GM21529 (cell line): Measurements from ENCODE around the gene BAG5.

Experiments
- ATAC-seq: cut with Tn5 transposase; IDR thresholded peaks from one replicate; pipeline ENCODE4 v1.9.1; 2021; ENCODE audit not compliant: unreplicated experiment

Gene BAG5

GRCh38 chr14:103563844-103564505 lies 1.5 kb upstream of the BAG5 start:
- no peak for ATAC-seq

DNA sequence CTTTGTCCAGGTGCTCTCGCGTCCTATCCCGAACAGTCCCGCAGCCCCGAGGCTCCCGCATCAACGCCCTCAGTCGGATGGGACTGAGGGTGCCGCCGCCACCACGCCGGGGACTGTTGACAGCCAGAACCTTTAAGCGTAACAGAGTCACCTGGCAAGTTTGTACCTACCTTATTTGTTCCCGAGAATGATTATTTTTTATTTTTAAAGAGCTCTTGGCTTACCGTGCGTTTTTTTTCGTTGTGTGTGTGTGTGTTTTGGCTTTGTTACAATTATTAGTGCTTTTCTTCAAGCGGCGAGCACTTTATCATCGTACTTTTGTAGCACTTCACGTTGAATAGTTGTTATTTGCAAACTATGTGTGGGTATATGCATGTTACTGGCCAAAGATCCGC lies 766 bp upstream of the BAG5 start:
- no peak for ATAC-seq

- peak; percentile 33 for ATAC-seq
These were observed 353 bp downstream of the BAG5 start for GRCh38 chr14:103562179-103562428.

DNA sequence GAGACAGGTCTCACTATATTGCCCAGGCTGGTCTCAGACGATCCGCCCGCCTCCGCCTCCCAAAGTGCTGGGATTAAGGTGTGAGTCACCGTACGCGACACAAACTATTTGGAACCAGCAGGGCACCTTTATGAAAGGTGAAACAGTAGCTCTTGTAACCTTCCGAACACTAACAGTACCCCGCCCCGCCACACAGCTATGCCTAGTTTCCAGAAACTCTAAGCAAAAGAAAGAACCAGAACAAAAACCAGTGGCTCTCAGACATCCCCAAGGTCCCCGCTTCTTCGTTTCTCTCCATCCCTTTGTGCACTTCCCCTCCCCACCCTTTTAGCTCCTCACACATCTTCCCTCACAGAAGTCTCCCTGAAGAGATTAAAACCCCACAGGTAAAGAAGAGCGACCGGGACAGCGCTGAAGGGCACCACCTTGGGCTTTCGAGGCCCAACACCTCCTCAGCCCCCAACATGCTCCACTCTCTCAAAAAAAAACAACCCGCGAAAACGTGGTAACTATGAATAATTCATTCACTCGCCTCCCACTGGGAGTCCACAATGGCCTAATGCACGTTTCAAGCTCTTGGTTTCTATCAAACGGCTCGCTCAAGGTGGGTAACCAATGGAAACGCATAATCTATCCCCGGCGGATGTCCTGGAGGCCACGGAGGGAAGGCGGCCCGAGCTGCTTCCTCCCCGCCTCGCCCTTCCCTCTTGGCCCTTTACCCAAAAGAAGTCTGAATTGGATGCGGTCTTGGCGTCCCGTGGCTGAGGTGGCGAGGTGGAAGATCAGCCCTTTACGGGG lies 877 bp downstream of the BAG5 start:
- ATAC-seq, result peak; percentile 35

DNA sequence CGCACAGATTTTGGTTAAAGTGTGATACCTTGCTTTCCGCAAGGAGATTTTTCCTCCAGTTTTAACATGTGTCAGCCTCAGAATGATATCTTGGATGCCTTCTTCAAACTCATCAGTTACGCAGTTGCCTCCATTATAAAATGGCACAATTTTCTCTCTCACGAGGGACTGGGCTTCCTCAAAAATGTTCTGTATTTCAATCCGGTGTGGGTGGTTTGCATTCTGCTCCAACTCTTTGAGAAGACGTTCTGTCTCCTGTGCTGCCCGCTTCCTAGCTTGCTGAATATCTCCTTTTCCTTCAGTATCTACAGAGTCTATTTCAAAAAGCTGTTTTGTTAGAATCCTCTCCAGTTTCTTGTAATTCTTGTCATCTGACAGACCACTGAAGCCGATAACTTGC lies 1.8 kb downstream of the BAG5 start:
- ATAC-seq, result no peak

GRCh38 chr14:103559766-103560165 lies 2.7 kb downstream of the BAG5 start:
- no peak for ATAC-seq

- ATAC-seq, result no peak
These were observed 4.2 kb downstream of the BAG5 start for GRCh38 chr14:103558071-103558882.

DNA sequence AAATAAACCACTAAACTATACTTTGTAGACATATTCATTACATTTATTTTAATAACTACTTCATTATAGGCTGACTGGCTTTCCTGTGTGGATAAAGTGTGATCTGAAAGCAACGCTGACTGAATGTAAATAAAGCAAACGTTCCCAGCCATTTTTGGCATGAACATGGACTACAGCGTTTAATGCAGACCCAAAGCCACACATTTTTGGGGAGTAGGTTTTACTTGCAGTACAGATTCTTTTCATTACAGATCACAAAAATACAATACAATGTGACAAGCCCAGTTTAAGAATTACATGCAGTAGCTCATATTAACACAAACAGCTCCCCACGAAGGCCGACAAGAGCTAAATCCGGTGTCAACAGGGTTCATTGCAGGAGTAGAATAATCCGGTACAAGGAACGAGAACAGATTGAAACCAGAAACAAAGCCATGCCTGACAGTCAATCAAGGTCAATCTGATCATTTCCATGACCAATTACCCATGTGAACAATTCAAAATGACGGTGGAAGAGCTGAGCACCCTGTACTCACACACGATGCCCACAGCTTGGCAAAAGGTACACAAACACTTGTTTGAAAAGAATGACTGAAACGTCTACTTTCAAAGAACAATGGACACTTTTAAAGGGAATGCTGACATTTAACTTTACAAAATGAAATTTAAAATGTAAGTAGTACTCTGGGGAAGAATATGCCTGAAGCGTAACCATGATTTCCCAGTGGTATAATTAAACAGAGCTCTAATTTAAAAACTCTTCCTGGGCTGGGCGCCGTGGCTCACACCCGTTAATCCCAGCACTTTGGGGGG lies 5.3 kb downstream of the BAG5 start:
- ATAC-seq, result no peak

GRCh38 chr14:103555559-103556337 lies 6.7 kb downstream of the BAG5 start:
- no peak for ATAC-seq

GRCh38 chr14:103552846-103553210 lies 9.6 kb downstream of the BAG5 start:
- ATAC-seq, result no peak

DNA sequence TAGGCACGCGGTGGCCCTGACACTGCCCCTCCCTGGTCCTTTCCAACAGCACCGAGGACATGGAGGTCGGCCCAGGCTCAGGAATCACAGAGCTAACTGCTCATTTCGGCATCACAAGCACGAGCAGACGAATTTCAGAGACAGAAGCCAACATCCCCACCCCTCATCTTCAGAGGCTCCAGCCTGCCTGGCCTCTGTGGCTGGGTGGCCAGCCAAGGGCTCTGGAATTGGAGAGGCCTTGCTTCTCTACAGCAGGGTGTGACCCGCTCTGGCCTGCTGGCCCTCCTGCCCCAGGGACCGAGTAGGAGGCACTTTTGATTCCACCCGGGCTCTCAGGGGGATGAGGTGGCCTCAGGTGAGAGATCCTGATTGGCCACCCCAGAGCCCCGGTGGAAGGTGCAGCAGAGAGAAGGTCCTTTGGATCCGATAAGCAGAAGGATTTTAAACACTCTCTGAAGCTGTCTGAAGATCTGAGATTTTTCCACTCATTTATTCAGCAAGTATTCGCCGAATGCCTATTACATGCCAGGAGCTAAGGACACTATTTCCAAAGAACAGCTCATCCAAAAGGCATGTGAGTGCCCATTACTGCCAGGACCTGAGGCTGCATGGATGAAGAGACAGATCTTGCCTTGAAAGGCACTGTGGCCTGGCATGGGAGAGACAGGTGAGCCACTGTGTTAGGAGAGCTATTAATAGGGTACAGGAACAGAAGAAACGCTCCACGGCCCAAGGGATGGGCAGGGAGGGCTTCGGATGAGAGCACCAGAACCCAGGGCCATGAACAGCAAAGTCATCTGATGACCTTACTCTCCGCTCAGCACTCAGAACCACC lies 10.2 kb downstream of the BAG5 start:
- no peak for ATAC-seq

- no peak for ATAC-seq
These were observed 11.1 kb downstream of the BAG5 start for GRCh38 chr14:103551338-103551762.

GRCh38 chr14:103550451-103551337 lies 11.8 kb downstream of the BAG5 start:
- ATAC-seq, result no peak

- ATAC-seq, result no peak
These were observed 12.8 kb downstream of the BAG5 start for GRCh38 chr14:103549361-103550311.

- ATAC-seq, result no peak
These were observed 13.8 kb downstream of the BAG5 start for GRCh38 chr14:103548463-103549351.

GRCh38 chr14:103547941-103548462 lies 14.5 kb downstream of the BAG5 start:
- no peak for ATAC-seq
